NCI-H1417 (cell line): ENCODE data around the gene MAPKAPK2.

Source experiments
- DNase-seq, 3 experiments: peaks; one replicate each; lab custom pipeline; 2025; lab: John Stamatoyannopoulos, UW

The MAPKAPK2 gene

DNA sequence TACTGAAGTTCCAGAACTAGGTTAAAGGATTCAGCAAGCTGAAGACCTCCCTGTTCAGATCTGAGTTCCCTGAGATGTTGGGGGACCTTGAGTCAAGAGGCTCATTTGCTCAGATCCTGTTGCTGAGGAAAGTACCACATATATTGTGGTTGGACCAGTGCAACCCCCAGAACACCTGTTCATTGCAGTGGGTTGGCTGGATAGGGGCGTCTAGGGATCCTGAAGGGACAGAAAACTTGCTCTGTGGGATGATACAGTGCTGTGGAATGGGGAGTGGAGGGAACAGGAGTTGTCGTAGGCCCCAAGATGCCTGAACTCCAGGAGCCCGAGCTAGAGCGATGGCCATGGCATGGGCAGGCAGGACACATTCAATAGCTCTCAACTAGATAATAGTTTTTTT, 24.6 kb upstream of the MAPKAPK2 start:
- DNase-seq = no peak

DNA sequence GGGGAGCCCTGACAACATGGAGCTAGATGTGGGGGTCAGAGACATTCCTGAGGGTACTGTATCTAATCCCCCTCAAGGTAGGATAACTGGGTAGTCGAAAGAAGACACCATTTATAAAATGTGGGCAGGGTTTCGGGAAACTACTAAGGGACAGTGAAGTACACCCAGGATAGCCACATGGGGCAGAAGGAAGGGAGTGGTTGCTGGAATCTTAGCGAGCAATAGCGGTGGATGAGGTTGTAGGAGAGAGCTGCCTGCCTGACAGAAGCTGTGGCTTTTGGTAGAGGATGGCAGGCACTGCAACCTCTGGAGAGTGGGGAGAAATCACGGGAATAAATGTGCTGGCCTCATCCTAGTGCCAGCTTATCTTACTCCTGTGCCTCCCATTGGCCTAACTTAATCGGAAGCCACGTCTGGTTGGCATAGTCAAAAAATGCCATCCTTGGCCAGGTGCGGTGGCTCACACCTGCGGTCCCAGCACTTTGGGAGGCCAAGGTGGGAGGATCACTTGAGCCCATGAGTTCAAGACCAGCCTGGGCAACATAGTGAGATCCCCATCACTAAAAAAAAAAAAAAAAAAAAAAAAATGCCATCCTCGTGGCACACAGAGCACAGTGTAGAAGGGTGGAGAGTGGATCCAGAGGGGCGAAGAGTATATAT, 23.4 kb upstream of the MAPKAPK2 start:
- DNase-seq = no peak

DNA sequence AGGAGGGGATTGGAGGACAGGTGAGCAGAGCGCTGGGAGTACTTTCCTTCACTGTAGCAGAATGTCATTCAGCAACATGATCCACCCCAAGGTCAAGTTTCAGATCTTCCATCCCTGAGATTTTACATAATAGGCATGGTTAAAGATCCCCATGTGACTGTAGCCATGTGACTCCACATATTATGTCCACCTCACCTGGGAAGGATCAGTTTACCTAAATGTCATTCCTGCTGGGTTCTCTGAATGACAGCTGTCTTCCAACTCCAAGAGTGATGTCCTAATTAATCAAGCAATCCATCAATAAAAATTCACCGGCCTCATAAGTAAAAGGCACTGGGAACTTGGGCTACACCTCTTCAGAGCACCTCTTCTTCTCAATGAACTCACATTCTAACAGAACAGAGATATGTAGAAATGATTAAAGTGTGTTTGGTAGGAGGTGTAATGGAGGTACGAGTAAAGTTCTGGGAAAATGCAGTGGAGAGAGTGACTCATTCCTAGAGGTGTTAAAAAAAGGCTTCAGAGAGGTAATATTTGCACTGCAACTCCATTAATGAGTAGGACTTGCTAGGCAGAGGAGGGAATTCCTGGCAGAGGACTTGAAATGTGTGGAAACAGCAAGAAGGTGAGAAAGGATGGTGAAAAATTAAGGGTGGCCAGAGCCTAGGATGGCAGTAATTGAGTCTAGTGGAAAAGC, 22.2 kb upstream of the MAPKAPK2 start:
- DNase-seq = peak in 1 of 3 experiments; percentile 7

DNA sequence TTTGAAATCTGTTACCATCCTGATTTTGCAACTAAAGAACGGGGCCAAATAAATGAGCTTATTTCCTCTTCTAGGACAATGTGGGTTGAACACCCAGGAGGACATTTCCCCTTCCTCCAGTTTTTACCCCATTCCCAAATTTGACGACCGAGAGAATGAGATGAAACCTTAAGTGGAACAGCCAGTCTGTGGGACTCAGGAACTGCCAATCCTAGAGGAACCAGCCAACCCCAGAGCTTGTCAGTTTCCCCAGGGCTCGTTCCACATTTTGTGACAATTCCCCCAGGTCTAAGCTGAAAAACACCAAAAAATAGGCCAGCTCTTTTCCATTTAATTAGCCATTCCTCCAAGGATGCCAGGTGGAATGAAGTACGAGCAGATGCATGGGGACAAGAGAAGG, 21.3 kb upstream of the MAPKAPK2 start:
- no peak for DNase-seq

DNA sequence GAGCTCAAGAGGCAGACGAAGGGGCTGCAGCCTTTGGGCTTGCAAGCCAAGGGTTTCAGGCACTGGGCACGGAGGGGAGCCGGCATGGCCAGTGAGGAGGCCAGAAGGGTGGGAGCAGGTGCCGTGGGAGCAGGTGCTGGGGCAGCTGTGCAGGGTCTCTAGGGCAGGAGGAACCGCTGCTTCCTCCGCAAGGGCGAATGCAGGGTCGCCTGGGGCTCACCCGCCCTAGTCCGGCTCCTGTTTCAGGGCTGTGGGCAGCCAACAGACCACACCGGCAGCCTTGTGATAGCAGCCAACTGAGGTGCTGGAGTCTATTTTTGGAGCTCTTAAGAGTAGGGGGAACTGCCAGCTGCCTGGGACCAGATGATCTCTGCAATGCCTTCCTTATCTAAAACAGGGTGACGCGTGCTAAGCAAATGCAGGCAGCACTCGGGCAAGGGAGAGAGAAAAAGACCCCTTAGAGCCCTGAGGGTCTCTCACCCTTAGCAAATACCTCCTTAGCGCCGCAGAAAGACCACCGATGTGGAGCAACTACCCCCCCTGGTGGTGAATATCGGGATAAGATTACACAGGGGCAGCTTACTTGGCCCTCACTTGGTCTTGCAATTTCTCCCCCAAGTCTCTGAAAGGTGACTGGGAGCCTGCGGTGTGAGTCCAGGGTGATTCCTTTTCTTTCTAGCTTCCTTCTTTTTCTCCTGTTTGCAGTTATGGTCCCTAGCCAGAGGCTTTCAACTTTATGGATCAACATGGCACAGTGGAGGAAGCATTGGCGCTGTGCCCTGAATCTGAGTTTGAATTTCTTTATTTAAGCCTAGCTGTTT, 20.7 kb upstream of the MAPKAPK2 start:
- DNase-seq = peak; percentile 75 to 93 (median 87)

DNA sequence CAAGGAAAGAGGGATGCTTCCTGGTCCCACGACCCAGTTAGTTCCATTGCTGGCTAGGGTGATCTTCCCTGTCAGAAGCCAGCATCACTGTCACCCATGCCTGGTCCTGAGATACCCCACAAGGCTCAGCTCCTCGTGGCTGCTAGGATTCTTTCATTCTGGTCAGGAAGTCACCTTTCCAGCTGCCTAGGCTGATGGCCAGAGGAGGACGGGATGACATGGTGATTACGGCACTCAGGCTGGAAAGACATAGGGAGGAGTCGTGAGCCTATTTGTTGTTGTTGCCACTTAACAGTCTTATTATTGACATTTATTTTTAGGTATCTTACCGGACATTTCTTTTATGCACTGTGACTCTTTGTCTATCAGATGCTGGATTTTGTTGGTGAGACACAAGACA, 20.0 kb upstream of the MAPKAPK2 start:
- no peak for DNase-seq

DNA sequence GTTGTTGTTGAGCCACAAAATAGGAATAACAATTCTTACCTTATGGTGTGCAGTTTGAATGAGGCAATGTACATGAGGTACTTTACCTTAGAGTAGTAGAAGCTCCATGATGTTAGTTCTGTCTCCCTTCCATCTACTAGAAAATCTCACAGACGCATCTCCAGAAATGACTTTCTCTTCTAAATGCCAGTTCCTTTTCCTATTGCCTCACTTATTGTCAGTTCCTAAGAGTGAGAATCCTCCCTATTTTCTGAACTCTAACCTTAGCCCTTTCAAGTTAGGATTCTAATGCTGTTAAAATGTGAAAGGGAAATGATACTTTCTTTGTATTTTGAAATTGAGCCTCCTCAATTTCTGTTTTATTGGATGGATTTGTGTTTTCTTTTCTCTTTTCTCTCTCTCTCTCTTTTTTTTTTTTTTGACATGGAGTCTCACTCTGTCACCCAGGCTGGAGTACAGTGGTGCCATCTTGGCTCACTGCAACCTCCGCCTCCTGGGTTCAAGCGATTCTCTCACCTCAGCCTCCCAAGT, 18.6 kb upstream of the MAPKAPK2 start:
- DNase-seq = no peak

DNA sequence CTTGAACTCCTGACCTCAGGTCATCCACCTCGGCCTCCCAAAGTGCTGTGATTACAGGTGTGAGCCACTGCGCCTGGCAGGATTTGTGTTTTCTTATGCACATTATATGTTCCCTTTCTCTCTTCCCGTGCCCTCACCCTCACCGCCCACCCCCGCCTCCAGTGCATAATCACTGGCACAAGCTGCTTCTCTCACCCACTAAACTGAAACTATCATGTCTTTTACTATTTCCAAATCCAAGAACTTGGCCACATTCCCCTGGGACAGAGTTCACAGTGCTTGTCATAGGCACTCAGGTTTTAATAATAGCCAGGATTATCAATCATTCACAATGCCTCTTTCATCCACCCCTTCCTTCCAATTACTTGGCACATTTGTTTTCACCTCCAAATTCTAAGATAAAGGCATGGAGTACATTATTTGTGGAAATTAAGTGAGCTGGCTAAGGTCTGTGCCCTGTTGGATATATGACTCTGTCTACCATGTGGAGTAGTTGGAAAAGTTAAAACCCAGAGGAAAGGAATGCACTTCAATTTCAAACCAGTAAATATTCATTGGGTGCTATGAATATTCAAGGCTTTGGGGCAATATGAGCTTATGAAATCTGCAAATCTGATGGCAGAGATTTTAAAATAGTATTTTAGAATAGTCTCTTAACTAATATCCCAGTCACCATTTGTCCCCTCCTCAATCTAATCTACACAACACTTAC, 17.6 kb upstream of the MAPKAPK2 start:
- no peak for DNase-seq

DNA sequence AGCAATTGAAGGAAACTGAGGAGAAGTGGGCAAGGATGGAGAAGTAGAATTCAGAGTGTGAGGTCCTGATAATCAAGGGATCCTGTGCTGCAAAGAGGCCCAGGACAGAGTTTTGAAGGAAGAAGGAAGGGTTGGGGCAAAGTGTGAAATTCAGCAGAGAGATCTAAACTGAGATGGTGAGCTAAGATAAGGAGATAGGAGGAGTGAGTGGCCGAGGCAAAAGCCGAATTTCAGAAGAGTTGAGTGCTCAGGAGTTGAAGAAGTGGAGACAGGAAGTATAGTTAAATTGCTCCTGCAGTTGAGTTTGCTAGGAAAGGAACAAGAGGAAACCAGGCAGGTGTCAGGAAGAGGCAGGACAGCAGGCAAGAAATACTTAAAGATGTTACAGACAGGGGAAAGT, 16.4 kb upstream of the MAPKAPK2 start:
- no peak for DNase-seq

DNA sequence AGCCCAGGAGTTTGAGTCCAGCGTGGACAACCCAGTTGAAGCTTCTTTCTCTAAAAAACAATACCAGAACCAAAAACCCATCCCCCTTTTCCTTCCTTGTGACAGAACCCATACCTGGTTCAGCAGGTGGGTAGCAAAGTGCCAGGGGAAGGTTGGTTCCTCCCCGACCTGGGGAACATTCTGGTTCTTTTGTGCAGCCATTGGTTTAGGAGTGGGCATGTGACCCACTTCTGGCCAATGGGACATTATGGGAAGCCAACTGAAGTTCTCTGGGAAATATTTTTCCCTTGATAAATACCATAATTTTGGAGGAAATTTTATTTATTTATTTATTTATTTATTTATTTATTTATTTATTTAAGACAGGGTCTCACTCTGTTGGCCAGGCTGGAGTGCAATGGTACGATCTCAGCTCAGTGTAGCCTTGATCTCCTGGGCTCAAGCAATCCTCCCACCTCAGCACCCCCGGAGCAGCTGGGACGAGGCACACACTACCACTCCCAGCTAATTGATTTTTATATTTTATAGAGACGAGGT, 15.8 kb upstream of the MAPKAPK2 start:
- no peak for DNase-seq

DNA sequence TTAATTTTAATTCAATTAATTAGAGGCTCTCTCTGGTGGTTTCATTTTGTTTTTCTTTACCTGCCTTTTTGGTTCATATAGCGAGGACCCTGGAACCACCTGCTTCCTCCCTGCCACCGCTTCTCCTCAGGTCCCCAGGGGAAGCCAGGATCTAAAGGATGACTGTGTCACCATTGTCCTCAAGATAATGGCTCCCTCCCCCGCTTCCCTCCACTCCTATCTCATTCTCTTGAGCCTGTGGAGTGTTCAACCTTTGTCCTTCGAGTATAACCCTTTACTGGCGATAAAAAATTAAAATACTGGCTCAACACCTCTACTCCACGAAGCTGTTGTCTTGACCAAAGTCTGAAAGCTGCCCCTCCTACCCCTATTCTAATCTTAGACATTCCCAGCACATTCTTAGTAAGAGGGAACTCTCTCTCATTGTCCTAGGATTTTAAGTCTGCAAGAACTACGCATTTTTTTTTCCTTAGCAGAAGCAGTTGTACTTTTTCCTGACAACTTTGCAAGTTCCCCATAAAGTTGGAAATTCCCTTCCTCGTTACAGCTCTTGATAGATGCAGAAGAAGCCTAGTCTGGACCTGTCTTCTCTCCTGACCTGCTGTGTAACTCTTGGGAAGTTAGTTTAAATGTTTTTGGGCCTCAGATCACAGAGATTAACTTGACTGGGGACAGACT, 12.6 kb upstream of the MAPKAPK2 start:
- peak; percentile 51 to 95 (median 86) for DNase-seq

DNA sequence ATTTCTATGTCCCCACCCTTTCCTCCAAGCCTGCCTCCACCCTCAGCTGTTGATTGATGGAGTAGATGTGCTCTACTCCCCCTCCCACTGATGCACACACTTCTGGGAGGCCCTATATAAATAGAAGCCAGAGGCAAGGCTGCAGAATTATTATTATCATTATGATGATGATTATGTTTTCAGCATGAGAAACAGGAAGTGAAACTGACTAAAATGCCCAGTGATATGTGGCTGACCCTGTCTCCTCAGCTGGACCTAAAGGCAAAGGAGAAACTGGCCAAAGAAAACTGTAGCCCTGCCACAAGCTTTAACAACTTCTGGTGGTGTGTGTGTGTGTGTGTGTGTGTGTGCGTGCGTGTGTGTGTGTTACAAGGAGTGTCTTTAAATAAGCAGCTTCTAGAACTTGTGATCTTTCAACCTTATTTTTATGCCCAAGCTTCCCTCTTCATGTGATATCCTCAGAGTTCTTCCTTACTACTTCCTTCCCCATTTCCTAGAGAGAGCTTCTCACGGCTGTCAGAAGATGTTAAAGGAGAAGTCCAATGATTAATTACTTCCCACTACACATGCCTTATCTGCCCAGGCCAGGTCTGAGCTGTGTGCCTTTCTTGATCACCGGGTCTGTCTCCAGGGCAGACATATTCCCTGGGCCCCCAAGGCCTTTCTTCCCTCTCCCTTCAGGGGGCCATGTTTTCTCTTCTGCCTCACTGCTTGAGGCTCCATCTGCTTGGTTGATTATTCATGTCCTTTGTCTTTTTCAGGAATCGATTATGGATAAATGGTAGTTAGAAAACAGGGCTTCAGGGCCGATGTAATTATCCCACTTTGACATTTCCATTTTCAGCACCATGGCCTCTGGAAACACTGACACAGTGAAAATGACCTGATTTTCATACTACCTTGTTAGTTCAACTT, 11.6 kb upstream of the MAPKAPK2 start:
- DNase-seq = peak; percentile 29 to 87 (median 65)

DNA sequence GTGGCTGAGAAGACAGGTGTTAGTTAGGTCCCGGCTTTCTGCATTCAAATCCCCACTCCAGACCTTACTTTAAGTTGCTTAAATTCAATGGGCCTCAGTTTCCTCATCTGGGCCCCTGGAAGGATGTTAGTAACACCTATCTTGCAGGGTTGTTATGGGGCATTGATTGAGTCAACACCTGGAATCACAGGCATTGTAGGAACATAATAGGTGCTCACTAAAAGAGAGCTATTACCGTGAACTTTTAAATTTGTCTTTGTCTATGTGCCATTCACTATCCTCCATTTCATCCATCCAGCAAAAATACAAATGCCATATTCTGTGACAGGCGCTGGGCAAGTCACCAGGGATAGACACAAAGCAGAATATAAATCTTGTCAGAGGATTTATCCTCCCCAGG, 10.5 kb upstream of the MAPKAPK2 start:
- DNase-seq = no peak

DNA sequence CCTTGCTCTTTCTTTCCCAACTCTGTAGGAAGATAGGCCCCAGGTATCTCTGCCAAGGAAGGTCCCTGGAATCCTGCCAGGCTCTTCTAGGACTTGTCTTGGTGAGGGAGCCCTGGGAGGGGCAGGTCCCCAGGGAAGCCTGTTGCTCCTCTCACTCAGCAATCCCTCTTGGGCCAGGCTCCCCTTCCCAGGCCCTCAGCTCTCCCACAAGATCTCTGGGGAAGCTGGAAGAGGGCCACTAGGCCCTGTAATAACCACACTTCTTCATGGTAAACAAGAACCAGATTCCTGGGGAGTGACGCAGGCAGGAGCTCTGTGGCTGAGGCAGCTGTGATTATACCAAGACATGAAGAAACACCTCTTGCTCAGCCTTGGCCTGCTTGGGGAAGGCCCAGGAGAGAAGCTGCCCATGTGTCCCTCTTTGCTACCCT, 9.9 kb upstream of the MAPKAPK2 start:
- peak in 1 of 3 experiments; percentile 70 for DNase-seq

DNA sequence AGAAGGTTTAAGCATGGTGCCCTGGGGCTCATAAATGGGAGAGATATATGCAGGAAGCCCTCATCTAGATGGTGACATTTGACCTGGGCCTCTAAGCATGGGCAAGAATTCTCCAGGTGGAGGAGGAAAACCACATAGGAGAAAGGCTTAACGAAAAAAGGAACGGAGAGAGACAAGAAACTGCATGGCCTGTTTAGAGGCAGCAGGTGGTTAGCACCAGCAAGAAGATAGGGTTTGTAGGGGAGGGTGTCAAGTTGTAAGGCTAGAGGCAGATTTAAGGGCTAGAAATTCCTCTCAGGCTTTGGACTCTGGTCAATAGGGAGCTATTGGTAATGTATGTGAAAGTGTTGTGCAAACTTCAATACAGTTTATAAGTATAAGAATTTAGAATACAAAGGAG, 8.2 kb upstream of the MAPKAPK2 start:
- no peak for DNase-seq

DNA sequence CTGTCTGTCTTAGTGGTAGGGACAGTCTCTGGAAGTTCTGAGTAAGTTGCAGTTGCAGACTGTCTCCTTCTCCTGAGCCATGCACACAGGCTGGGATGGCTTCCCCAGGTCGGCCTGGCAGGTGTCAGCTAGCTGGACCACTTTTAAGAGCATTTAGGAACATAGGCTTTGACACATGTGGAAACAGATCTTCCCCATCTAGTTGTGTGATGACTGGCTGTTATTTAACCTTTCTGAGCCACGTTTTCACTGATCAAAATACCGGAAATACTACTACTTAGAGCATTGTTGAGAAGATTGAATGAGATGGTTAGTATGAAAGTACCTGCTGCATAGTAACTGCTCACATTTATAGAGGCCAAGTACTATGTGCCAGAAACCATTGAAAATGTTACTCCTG, 6.2 kb upstream of the MAPKAPK2 start:
- DNase-seq = no peak

DNA sequence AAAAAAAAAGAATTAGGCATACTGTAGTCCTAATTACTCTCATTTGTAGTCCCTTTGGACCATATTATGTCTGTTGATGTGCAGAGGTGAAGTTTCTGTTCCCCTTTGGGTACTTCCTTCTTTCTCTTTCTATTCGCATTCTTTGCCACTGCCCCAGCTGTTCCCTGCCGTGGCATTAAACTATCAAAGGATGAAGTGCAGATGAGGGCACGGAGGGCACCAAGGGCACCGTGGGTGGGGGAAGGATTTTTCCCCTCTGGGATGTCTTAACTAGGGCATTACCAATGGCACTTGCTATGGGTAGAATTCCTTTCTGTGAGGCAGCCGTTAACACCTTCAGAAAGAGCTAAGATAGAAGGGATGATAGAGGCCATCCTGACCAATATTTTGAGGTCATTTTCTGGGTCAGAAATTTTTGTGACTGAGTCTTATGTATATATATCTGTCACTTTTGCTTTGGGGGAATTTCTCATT, 4.9 kb upstream of the MAPKAPK2 start:
- DNase-seq = no peak

DNA sequence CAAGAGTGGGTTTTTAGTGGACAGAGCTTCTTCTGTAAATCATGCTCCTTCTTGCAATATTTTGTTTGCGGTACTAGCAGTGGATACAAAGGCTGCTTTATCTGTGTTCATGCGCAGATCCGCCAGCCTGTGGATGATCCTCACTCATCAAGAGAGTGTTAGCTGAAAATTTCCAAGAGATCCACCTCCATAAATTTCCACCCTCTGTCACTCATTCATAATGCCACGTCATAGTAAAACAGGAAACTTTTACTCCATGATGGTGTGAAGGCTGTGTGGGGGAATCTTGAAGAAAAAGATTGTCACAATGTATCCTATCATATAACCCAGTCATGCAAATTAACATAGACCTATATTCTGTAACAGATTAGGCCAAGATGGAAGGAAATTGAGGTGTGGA, 4.4 kb upstream of the MAPKAPK2 start:
- DNase-seq = no peak

DNA sequence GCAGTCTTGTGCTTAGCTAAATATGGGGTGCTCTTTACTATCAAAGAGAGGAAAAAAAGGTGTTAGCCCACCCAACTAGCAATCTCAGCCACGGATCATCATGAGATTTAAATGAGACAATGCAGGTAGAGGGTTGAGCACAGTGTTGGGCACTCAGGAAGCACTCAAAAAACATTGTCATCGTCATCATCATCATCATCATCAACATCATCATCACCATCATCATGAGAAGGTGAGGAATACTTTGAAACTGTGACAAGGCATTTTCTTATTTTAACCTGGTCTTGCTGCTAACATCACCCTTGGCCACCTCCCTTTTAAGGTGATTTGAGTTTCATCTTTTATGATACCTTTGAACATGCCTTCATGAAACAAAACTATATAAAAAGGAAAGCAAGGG, 3.3 kb upstream of the MAPKAPK2 start:
- DNase-seq = no peak

DNA sequence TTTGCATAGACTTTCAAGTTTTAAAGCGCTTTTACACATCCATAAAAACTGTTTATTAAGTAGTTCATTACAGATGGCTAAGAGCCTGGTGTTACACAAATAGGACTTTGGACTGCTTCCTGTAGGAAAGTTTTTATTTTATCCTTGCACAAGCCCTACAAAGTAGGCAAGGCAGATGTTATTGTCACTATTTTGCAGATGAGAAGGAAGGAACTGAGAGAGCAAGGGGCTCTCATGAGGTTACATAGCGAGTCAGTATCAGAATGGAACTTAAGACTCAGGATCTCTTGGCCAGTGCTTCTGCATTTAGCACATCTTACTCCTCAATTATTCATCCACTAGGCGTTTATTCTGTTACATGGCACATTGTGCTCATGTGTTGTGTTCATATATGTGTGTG, 2.6 kb upstream of the MAPKAPK2 start:
- peak in 1 of 3 experiments; percentile 14 for DNase-seq
